ENCODE measurements around the gene ANKRD33B. TPM values are rescaled to one million over a fixed set of nuclear protein-coding genes. Genes with fewer than 3 reads are reported as not detected.
A peak's percentile ranks its signal among the peaks of the same experiment; 100 is the strongest.
"Not testable (repeated sequence)": the region's sequence is repeated elsewhere in the genome, so short reads cannot be mapped to it uniquely, and the experiment has no call there.

ANKRD33B gene
- total RNA-seq, 1 experiment from 2014 or later = 25.3 TPM

DNA sequence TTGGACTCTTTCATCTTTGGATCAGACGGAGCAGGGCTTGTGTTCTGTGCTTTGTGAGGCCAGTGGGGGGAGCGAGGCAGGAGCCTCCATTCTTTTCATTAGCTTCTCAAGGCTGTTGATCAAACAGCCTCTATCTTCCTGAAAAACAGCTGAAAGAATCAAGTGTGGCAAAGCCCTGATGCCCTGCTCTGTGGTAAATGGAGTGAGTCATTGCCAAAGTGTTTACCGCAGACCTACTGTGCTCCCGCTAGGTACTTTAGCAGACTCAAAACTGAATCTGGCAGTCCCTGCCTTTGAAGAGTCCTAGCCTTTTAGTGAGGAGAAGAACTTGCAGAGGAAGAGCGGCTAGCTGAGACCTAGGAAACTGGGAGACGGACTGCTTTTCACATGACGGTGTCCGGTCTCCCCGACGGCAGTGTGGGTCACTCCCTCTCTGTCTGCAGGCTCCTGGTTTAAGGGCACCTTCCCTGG, 3.3 kb downstream of the ANKRD33B start:
- CTCF ChIA-PET = no interaction called here
- peak overlapping the region; percentile 17 for H3K4me3 Mint-ChIP-seq (ENCODE audit: unreplicated experiment)
- H3K36me3 Mint-ChIP-seq (ENCODE audit: insufficient read depth, unreplicated experiment) = peaks cover 16% of the 10 kb centered on the region
- no TSS peak for BruUV-seq (replicated peaks)
- H3K27me3 Mint-ChIP-seq (ENCODE audit: insufficient read depth, unreplicated experiment) = no peaks in the 10 kb centered on the region
- no peaks in the 10 kb centered on the region for H3K9me3 Mint-ChIP-seq (ENCODE audit: unreplicated experiment)
- intact Hi-C loops (cut with micrococcal nuclease; ENCODE audit: unreplicated experiment) = loop anchor here (2.0 kb wide), 1 partner anchor 114 kb away; no protein-coding TSS in a partner anchor
- H3K36me3 ChIP-seq (ENCODE audit: control insufficient read depth, insufficient read depth, low read length) = no peaks in the 10 kb centered on the region
- peaks cover 20% of the 10 kb centered on the region for H3K4me1 Mint-ChIP-seq (ENCODE audit: low read depth, unreplicated experiment)
- DNase-seq = no peak
- POLR2A ChIA-PET = interaction anchor here (0.9 kb wide), 1 partner anchor 16 kb away, joined by 3 read pairs; no protein-coding TSS in a partner anchor
- H3K4me1 ChIP-seq = peaks cover 33% of the 10 kb centered on the region
- H3K27ac Mint-ChIP-seq (ENCODE audit: unreplicated experiment) = no peak overlapping the region
- H3K9me3 ChIP-seq = no peaks in the 10 kb centered on the region
- H3K27me3 ChIP-seq (replicated peaks; ENCODE audit: control insufficient read depth, insufficient read depth, low read length) = no peaks in the 10 kb centered on the region
- H3K4me3 ChIP-seq (ENCODE audit: low read depth, low read length) = no peak overlapping the region
- TF ChIP-seq, protein P1, sequence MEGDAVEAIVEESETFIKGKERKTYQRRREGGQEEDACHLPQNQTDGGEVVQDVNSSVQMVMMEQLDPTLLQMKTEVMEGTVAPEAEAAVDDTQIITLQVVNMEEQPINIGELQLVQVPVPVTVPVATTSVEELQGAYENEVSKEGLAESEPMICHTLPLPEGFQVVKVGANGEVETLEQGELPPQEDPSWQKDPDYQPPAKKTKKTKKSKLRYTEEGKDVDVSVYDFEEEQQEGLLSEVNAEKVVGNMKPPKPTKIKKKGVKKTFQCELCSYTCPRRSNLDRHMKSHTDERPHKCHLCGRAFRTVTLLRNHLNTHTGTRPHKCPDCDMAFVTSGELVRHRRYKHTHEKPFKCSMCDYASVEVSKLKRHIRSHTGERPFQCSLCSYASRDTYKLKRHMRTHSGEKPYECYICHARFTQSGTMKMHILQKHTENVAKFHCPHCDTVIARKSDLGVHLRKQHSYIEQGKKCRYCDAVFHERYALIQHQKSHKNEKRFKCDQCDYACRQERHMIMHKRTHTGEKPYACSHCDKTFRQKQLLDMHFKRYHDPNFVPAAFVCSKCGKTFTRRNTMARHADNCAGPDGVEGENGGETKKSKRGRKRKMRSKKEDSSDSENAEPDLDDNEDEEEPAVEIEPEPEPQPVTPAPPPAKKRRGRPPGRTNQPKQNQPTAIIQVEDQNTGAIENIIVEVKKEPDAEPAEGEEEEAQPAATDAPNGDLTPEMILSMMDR (IDR thresholded peaks at IDR 0.05; ENCODE audit: insufficient read depth in 1 of 2, low read depth in 1 of 2, low read length in 1 of 2, severe bottlenecking in 1 of 2, unreplicated experiment in 1 of 2) = no peak

DNA sequence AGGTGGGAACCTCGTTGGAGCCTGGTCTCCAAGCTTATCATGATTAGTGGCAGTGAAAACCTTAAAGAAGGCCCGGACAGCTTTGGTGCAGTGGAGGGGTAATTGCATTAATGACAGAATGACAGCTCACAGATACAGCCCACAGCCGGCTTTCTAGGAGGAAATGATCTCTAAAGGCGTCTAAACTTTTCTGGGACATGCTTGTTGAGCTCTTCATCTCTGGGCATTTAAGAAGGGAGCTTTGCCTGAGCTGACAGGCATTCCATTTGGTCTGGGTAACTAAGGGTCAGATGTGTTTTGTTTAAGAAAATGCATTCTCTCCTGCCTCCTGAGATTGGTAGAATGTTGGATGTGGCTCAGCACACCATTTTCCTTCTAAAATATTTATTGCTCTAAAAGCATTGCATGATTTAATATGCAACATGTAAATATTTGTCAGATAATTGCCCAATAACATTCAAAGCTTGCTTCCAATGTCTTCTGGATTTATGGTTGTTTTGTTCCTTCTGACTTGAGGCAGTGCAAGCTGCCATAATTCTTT, 4.0 kb downstream of the ANKRD33B start:
- no peaks in the 10 kb centered on the region for H3K27me3 Mint-ChIP-seq (ENCODE audit: insufficient read depth, unreplicated experiment)
- peaks cover 16% of the 10 kb centered on the region for H3K36me3 Mint-ChIP-seq (ENCODE audit: insufficient read depth, unreplicated experiment)
- H3K27me3 ChIP-seq (replicated peaks; ENCODE audit: control insufficient read depth, insufficient read depth, low read length) = no peaks in the 10 kb centered on the region
- no peaks in the 10 kb centered on the region for H3K9me3 ChIP-seq
- H3K27ac Mint-ChIP-seq (ENCODE audit: unreplicated experiment) = no peak overlapping the region
- H3K4me1 Mint-ChIP-seq (ENCODE audit: low read depth, unreplicated experiment) = peaks cover 20% of the 10 kb centered on the region
- no peak for DNase-seq
- POLR2A ChIA-PET = no interaction called here
- intact Hi-C loops (cut with micrococcal nuclease; ENCODE audit: unreplicated experiment) = loop anchor here (2.0 kb wide), 1 partner anchor 115 kb away; no protein-coding TSS in a partner anchor
- no peaks in the 10 kb centered on the region for H3K36me3 ChIP-seq (ENCODE audit: control insufficient read depth, insufficient read depth, low read length)
- BruUV-seq (replicated peaks) = no TSS peak
- TF ChIP-seq, protein P1 (IDR thresholded peaks at IDR 0.05; ENCODE audit: insufficient read depth in 1 of 2, low read depth in 1 of 2, low read length in 1 of 2, severe bottlenecking in 1 of 2, unreplicated experiment in 1 of 2) = no peak
- CTCF ChIA-PET = no interaction called here
- no peak overlapping the region for H3K4me3 Mint-ChIP-seq (ENCODE audit: unreplicated experiment)
- H3K4me3 ChIP-seq (ENCODE audit: low read depth, low read length) = no peak overlapping the region
- no peaks in the 10 kb centered on the region for H3K9me3 Mint-ChIP-seq (ENCODE audit: unreplicated experiment)
- peaks cover 26% of the 10 kb centered on the region for H3K4me1 ChIP-seq

DNA sequence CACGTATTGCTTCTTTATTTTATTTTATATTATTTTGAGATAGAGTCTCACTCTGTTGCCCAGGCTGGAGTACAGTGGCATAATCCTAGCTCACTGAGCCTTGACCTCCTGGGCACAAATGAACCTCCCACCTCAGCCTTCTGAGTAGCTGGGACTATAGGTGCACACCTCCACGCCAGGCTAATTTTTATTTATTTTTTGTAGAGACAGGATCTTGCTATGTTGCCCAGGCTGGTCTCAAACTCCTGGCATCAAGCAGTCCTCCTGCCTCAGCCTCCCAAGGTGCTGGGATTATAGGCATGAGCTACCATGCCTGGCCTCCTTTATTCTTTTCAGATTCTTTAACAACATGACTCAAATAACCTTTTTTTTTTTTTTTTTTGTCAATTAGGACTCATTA, 6.7 kb downstream of the ANKRD33B start:
- H3K4me3 Mint-ChIP-seq (ENCODE audit: unreplicated experiment); intact Hi-C loops (cut with micrococcal nuclease; ENCODE audit: unreplicated experiment); H3K9me3 ChIP-seq; H3K4me3 ChIP-seq (ENCODE audit: low read depth, low read length); H3K27me3 ChIP-seq (replicated peaks; ENCODE audit: control insufficient read depth, insufficient read depth, low read length); DNase-seq; H3K36me3 ChIP-seq (ENCODE audit: control insufficient read depth, insufficient read depth, low read length); POLR2A ChIA-PET; H3K27me3 Mint-ChIP-seq (ENCODE audit: insufficient read depth, unreplicated experiment); BruUV-seq (replicated peaks); H3K27ac Mint-ChIP-seq (ENCODE audit: unreplicated experiment); H3K9me3 Mint-ChIP-seq (ENCODE audit: unreplicated experiment): not testable (repeated sequence)
- CTCF ChIA-PET = interaction anchor here (0.7 kb wide), 1 partner anchor 14 kb away, joined by 3 read pairs; no protein-coding TSS in a partner anchor
- H3K4me1 ChIP-seq = peaks cover 19% of the 10 kb centered on the region
- Mint-ChIP-seq H3K4me1 (ENCODE audit: low read depth, unreplicated experiment) (peaks cover 22% of the 10 kb centered on the region), H3K36me3 (ENCODE audit: insufficient read depth, unreplicated experiment) (peaks cover 24% of the 10 kb centered on the region)
